SU-DHL-6 (cell line): ENCODE measurements around the gene TBC1D22A.

Experiments used
- H2AFZ ChIP-seq: fragments of 200-600 bp; sonication (generic); 2 replicates; pipeline ENCODE4 v1.6.1; 2014; ENCODE audit warnings: low read depth, mild to moderate bottlenecking, moderate library complexity, mixed read lengths, antibody characterized with exemption, low read length; ENCODE audit not compliant: severe bottlenecking
- H3F3A ChIP-seq: fragments of 200-600 bp; shearing (Covaris generic); 2 replicates; pipeline ENCODE4 v1.6.0; 2016; ENCODE audit warnings: antibody characterized with exemption, mild to moderate bottlenecking; ENCODE audit not compliant: insufficient read depth
- H3K27ac ChIP-seq: fragments of 200-600 bp; sonication (generic); 2 replicates; pipeline ENCODE4 v1.5.1; 2016; ENCODE audit warnings: low read depth, mild to moderate bottlenecking, low read length, moderate library complexity, mixed read lengths
- H3K27me3 ChIP-seq: fragments of 200-600 bp; sonication (generic), shearing (Covaris generic); 2 replicates; pipeline ENCODE4 v1.6.0; 2014; ENCODE audit warnings: mild to moderate bottlenecking, low read length
- H3K36me3 ChIP-seq: fragments of 200-600 bp; sonication (generic); 2 replicates; pipeline ENCODE4 v1.6.1; 2014; ENCODE audit warnings: mild to moderate bottlenecking, low read length, mixed read lengths
- H3K4me2 ChIP-seq: fragments of 300-600, 200-600 bp; shearing (Covaris generic), sonication (generic); 2 replicates; pipeline ENCODE4 v1.6.0; 2014; ENCODE audit warnings: low read length, low read depth, mild to moderate bottlenecking; ENCODE audit not compliant: poor library complexity, severe bottlenecking
- H3K4me3 ChIP-seq: fragments of 200-600 bp; sonication (generic); 2 replicates; pipeline ENCODE4 v1.5.1; 2014; ENCODE audit warnings: antibody characterized with exemption, low read length, mild to moderate bottlenecking, mixed read lengths; ENCODE audit not compliant: insufficient read depth, poor library complexity, severe bottlenecking
- H3K79me2 ChIP-seq: fragments of 200-600 bp; sonication (generic); 2 replicates; pipeline ENCODE4 v1.6.1; 2014; ENCODE audit warnings: mild to moderate bottlenecking, low read length, moderate library complexity; ENCODE audit not compliant: insufficient read depth
- H3K9ac ChIP-seq: fragments of 200-600 bp; sonication (generic); 2 replicates; pipeline ENCODE4 v1.7.0; 2014; ENCODE audit warnings: mild to moderate bottlenecking, low read length
- H3K9me2 ChIP-seq: fragments of 200-600 bp; sonication (generic); replicated peaks from 2 replicates; pipeline ENCODE4 v1.6.1; 2014; ENCODE audit warnings: low read length; ENCODE audit not compliant: insufficient read depth
- H3K9me3 ChIP-seq: fragments of 200-600 bp; sonication (generic); 2 replicates; pipeline ENCODE4 v1.6.1; 2014; ENCODE audit warnings: low read length, mixed read lengths; ENCODE audit not compliant: insufficient read depth
- H4K20me1 ChIP-seq: fragments of 200-600 bp; sonication (generic); 2 replicates; pipeline ENCODE4 v1.6.1; 2014; ENCODE audit warnings: low read depth, mild to moderate bottlenecking, antibody characterized with exemption, low read length, moderate library complexity, mixed read lengths
- EZH2phosphoT487 ChIP-seq: fragments of 200-600 bp; sonication (generic), shearing (Covaris generic); conservative IDR thresholded peaks from 2 replicates; pipeline ENCODE4 v1.6.1; 2018; ENCODE audit warnings: mild to moderate bottlenecking, antibody characterized with exemption, low read length, moderate library complexity, mixed read lengths
- TF ChIP-seq, protein P1 (sequence below): fragments of 200-600 bp; sonication (generic); IDR thresholded peaks from one replicate; pipeline ENCODE4 v1.5.1; 2017; ENCODE audit warnings: antibody characterized with exemption, mild to moderate bottlenecking, low read length, moderate library complexity; ENCODE audit not compliant: insufficient read depth, poor library complexity, severe bottlenecking

TBC1D22A gene

DNA sequence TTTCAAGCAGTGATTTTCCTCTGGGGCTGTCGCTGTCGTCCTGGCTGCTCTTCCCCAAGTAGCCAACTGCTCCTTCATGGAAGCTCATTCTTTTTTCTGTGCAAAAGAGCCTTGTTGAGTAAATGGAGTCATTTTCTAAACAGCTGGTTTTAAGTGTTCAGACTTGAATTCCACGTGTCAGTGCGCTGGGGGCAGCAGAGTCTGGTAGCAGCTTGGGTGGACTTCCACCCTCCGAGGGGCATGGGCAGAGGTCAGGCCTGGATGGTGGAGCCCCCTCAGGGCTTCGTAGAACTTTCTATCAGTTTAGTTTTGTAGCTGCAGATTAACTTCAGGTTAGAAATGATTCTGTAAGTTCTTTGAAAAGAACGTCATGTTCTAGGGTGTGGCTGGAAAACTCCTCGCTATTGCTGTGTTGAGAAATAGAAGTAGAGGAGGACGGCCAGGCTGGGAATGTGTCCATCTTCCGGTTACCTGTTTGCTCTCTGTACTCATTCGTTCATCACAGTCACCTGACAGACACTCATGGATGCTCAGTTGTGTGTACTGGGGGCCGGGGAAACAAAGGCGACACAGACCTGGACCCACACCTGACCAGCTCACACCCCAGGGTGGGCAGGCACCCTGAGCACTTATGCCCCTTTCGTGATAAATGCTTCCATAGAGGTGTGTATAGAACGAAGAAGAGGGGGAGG is 270.7 kb downstream of the TBC1D22A start:
- Histone ChIP-seq H4K20me1 (no peaks in the 10 kb centered on the region), H3K4me2 (no peak overlapping the region), H2AFZ (no peak overlapping the region), H3K36me3 (no peaks in the 10 kb centered on the region), H3K79me2 (no peaks in the 10 kb centered on the region; the same call in 1 of the 2 replicates), H3K27ac (no peak overlapping the region), H3K9me3 (no peaks in the 10 kb centered on the region), H3F3A (no peaks in the 10 kb centered on the region), H3K4me3 (no peak overlapping the region), H3K9ac (no peak overlapping the region), H3K9me2 (no peaks in the 10 kb centered on the region), H3K27me3 (no peaks in the 10 kb centered on the region)
- TF ChIP-seq, protein P1, sequence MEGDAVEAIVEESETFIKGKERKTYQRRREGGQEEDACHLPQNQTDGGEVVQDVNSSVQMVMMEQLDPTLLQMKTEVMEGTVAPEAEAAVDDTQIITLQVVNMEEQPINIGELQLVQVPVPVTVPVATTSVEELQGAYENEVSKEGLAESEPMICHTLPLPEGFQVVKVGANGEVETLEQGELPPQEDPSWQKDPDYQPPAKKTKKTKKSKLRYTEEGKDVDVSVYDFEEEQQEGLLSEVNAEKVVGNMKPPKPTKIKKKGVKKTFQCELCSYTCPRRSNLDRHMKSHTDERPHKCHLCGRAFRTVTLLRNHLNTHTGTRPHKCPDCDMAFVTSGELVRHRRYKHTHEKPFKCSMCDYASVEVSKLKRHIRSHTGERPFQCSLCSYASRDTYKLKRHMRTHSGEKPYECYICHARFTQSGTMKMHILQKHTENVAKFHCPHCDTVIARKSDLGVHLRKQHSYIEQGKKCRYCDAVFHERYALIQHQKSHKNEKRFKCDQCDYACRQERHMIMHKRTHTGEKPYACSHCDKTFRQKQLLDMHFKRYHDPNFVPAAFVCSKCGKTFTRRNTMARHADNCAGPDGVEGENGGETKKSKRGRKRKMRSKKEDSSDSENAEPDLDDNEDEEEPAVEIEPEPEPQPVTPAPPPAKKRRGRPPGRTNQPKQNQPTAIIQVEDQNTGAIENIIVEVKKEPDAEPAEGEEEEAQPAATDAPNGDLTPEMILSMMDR: no peak
- no peak for TF ChIP-seq EZH2phosphoT487

DNA sequence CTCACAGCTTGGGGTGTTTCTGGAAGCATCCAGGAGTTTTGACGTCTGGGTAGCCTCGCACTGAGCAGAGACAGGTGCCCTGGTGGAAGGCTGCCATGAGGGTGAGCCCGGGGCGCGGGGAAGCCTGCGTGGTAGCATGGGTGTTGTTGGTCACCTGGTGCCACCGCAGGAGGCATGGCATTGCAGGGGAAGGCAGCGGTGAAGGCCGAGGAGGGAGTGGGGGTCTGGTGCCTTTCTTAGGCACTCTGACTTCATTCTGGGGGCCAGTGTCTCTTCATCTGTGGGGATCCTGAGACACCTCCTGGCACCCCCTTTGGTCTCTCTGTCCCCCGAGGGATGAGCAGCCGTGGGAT is 271.2 kb downstream of the TBC1D22A start:
- Histone ChIP-seq H2AFZ (no peak overlapping the region), H3K27me3 (no peaks in the 10 kb centered on the region), H3F3A (no peaks in the 10 kb centered on the region), H3K36me3 (no peaks in the 10 kb centered on the region), H3K9me2 (no peaks in the 10 kb centered on the region), H3K9ac (no peak overlapping the region), H3K27ac (no peak overlapping the region), H3K79me2 (no peaks in the 10 kb centered on the region; the same call in 1 of the 2 replicates), H3K9me3 (no peaks in the 10 kb centered on the region), H3K4me3 (no peak overlapping the region), H4K20me1 (no peaks in the 10 kb centered on the region), H3K4me2 (no peak overlapping the region)
- TF ChIP-seq, protein P1: no peak
- no peak for TF ChIP-seq EZH2phosphoT487

DNA sequence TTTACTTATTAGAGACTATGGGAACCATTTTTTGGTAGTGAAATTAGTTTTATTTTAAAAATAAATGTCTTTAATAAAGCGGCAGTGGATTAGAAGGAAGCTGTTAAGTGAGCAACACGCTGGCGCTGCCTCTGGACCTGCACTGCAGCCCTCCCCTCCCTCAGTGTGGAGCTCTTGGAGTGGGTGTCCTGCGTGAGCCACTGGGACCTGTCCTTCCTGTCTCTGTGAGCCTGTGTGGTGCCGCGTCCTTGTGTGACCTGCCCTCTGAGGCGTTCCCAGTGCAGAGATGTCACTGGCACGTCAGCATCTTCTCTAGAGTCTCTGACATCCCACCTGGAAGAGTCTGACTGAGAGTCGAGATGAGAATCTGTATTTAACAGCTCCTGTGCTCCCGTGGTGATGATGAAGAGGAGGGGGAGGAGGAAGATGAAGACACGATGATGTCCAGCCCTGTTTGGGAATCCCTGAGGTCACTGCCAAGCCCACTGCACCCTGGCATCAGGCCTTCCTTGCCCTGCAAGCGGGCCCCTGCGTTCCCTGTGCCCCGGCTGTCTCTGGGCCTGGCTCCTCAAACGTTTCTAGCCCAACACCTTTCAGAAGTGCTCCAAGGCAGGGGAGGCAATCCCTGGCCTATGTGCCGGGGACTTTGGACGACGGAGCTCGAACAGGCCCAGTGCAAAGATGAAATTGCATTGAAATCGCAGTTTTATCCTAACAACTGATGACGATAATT is 271.8 kb downstream of the TBC1D22A start:
- H3K4me2 ChIP-seq: no peak overlapping the region
- TF ChIP-seq, protein P1: no peak
- no peak for TF ChIP-seq EZH2phosphoT487
- no peaks in the 10 kb centered on the region for H3K9me3 ChIP-seq
- H3K27ac ChIP-seq: no peak overlapping the region
- no peaks in the 10 kb centered on the region for H3K27me3 ChIP-seq
- H3K79me2 ChIP-seq: no peaks in the 10 kb centered on the region; the same call in 1 of the 2 replicates
- no peak overlapping the region for H3K4me3 ChIP-seq
- H4K20me1 ChIP-seq: 0 out of 2 replicates have a peak, but pooled peaks cover under 1% of the 10 kb centered on the region
- no peak overlapping the region for H3K9ac ChIP-seq
- no peaks in the 10 kb centered on the region for H3K36me3 ChIP-seq
- H2AFZ ChIP-seq: no peak overlapping the region
- no peaks in the 10 kb centered on the region for H3K9me2 ChIP-seq
- no peaks in the 10 kb centered on the region for H3F3A ChIP-seq
